Uterus (tissue), 4 donors: ENCODE results near the gene GFOD2. TPM values are rescaled to one million over a fixed set of nuclear protein-coding genes. Genes with fewer than 3 reads are reported as not detected.
"Not testable (repeated sequence)": the region's sequence is repeated elsewhere in the genome, so short reads cannot be mapped to it uniquely, and the experiment has no call there.

ENCODE experiments used
- DNase-seq, 2 donors: peaks; one replicate each; pipeline ENCODE4 v3.0.0-alpha.2; 2019 to 2020
- H3K27ac ChIP-seq, 2 donors: fragments of 200-600 bp; sonication (generic); 1 replicate in 1 of 2; 2 replicates in 1 of 2; pipeline ENCODE4 v1.5.1; 2016 to 2018
- H3K27me3 ChIP-seq, 2 donors: fragments of 200-600 bp; sonication (generic); one replicate each; pipeline ENCODE4 v1.5.1; 2018 to 2019; ENCODE audit warnings: control low read depth in 1 of 2
- H3K36me3 ChIP-seq, 2 donors: fragments of 200-600 bp; sonication (generic); one replicate each; pipeline ENCODE4 v1.5.1; 2019; ENCODE audit warnings: control low read depth in 1 of 2
- H3K4me1 ChIP-seq, 2 donors: fragments of 200-600 bp; sonication (generic); one replicate each; pipeline ENCODE4 v1.5.1; 2018 to 2019; ENCODE audit warnings: control low read depth in 1 of 2
- H3K4me3 ChIP-seq, 2 donors: fragments of 200-600 bp; sonication (generic); 1 replicate in 1 of 2; 2 replicates in 1 of 2; pipeline ENCODE4 v1.5.1; 2018 to 2019; ENCODE audit warnings: mild to moderate bottlenecking in 1 of 2
- H3K9me3 ChIP-seq, 2 donors: fragments of 200-600 bp; sonication (generic); one replicate each; pipeline ENCODE4 v1.5.1; 2019; ENCODE audit warnings: control low read depth in 1 of 2
- POLR2A ChIP-seq, 2 donors: fragments of 450-650 bp; IDR thresholded peaks; one replicate each; pipeline ENCODE4 v1.6.1; 2016; ENCODE audit warnings: antibody characterized with exemption in 2 of 2, mild to moderate bottlenecking in 1 of 2, moderate library complexity in 1 of 2
- intact Hi-C: fragments of 100-400 bp; cut with DNase I; formaldehyde crosslinking; loops from one replicate; pipeline ENCODE4 v1.15.1; 2023; ENCODE audit warnings: low total_unique reads
- total RNA-seq, 4 donors: library from RNA; depleted of rRNA in 3 of 4; stranded (reverse); fragments of >200 nt in 3 of 4; gene quantifications; one replicate each; pipeline versions ENCODE4 v1.1.0 to v1.2.4, GENCODE V29; 2014 to 2023
- TF ChIP-seq, protein P1 (sequence below), 4 experiments: fragments of 200-600 bp in 2 of 4; fragments of 450-650 bp in 2 of 4; sonication (generic) in 2 of 4; IDR thresholded peaks; one replicate each; pipeline ENCODE4 v1.5.1; 2016 to 2019; ENCODE audit warnings: antibody characterized with exemption in 4 of 4, mild to moderate bottlenecking in 2 of 4, moderate library complexity in 1 of 4
- donor health status: DM: yes; HTN: yes; CAD: no.

Gene GFOD2
- total RNA-seq, 4 donors from 2014 or later: 11.0 to 28.5 (median 26.3) TPM

- Histone ChIP-seq H3K27ac (no peak overlapping the region), H3K4me3 (no peak overlapping the region), H3K27me3 (no peaks in the 10 kb centered on the region), H3K36me3 (no peaks in the 10 kb centered on the region), H3K4me1 (peaks cover 0 to 4% of the 10 kb centered on the region in 2 donors), H3K9me3 (no peaks in the 10 kb centered on the region)
- no peak for DNase-seq
- intact Hi-C loops: no loop called here
- TF ChIP-seq, protein P1, sequence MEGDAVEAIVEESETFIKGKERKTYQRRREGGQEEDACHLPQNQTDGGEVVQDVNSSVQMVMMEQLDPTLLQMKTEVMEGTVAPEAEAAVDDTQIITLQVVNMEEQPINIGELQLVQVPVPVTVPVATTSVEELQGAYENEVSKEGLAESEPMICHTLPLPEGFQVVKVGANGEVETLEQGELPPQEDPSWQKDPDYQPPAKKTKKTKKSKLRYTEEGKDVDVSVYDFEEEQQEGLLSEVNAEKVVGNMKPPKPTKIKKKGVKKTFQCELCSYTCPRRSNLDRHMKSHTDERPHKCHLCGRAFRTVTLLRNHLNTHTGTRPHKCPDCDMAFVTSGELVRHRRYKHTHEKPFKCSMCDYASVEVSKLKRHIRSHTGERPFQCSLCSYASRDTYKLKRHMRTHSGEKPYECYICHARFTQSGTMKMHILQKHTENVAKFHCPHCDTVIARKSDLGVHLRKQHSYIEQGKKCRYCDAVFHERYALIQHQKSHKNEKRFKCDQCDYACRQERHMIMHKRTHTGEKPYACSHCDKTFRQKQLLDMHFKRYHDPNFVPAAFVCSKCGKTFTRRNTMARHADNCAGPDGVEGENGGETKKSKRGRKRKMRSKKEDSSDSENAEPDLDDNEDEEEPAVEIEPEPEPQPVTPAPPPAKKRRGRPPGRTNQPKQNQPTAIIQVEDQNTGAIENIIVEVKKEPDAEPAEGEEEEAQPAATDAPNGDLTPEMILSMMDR (IDR thresholded peaks at IDR 0.05): no peak
- TF ChIP-seq POLR2A (IDR thresholded peaks at IDR 0.05): no peak
Measured at GRCh38 chr16:67701420-67701819, 17.7 kb downstream of the GFOD2 start.

DNA sequence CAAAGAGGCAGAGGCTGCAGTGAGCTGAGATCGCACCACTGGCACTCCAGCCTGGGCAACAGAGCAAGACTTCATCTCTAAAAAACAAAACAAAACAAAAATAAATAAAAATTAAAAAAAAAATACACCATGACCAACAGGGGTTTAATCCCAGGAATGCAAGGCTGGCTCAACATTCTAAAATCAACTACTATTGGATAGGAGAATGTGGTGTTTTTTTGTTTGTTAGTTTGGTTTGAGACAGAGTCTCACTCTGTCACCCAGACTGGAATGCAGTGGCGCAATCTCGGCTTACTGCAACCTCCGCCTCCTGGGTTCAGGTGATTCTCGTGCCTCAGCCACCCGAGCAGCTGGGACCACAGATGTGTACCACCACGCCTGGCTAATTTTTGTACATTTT lies 19.9 kb downstream of the GFOD2 start:
- no peak overlapping the region for H3K27ac ChIP-seq
- H3K27me3 ChIP-seq: no peaks in the 10 kb centered on the region
- no peaks in the 10 kb centered on the region for H3K36me3 ChIP-seq
- H3K4me1 ChIP-seq: no peaks in the 10 kb centered on the region
- no peak overlapping the region for H3K4me3 ChIP-seq
- H3K9me3 ChIP-seq: no peaks in the 10 kb centered on the region
- intact Hi-C loops: no loop called here
- TF ChIP-seq, protein P1 (IDR thresholded peaks at IDR 0.05): no peak
- no peak for TF ChIP-seq POLR2A (IDR thresholded peaks at IDR 0.05)
- DNase-seq: no peak

DNA sequence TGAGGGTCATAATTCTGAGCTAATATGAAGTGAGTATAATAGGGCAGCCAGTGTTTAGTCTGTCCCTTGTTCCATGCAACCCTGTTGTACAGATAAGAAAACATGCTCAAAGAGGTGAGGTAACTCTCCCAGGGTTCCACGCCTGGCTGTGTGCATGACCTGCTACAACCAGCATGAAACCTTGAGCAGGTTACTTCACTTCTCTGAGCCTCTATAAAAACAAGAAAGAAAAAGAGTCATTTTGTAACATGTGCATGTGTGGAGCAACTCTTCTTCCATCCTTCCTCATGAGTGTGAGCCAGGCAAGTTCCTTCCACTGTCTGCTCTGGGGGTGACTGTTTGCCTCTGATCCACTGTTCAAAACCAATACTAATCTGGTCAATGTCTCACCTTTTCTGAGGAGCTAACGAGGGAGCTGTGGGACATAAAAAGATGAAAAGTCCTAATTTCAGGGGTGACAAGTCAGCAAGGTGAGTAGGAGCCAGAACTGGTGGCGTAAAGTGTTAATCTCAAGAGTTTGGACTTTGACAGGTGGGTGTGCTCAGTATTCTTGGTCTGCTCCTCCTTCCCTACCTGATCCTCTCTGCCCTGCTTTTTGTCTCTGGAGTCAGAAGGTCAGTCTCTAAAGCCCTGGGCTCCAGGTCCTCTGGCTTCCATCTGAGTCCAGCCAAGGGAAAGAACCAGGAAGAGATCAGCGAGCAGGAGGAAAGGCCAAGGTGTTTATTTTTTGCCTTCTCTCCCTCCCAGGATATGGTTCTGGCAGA lies 21.5 kb downstream of the GFOD2 start:
- Histone ChIP-seq H3K27ac (no peak overlapping the region), H3K4me3 (no peak overlapping the region), H3K4me1 (no peaks in the 10 kb centered on the region), H3K36me3 (no peaks in the 10 kb centered on the region), H3K27me3 (no peaks in the 10 kb centered on the region), H3K9me3 (no peaks in the 10 kb centered on the region)
- DNase-seq: no peak
- intact Hi-C loops: no loop called here
- TF ChIP-seq, protein P1 (IDR thresholded peaks at IDR 0.05): no peak
- TF ChIP-seq POLR2A (IDR thresholded peaks at IDR 0.05): no peak

DNA sequence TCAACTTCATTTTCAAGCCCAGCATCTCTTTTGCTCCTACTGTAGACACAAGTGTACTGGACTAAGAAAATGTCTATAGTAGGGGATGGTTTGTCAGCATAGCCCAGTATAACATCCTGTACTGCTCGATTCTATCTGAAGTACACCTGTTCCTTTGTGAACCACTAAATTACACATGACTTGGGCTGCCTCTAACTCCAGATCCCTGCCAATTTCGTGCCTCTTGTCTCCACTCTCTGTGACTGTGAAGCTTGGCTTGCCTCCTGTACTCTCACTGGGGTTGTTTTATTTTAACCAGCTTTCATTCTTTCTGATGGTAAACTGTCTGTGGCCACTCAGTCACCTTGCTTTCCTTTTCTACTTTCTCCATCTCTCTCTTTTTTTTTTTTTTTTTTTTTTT lies 24.5 kb downstream of the GFOD2 start:
- intact Hi-C loops: no loop called here
- H3K36me3 ChIP-seq: no peaks in the 10 kb centered on the region
- no peak for TF ChIP-seq POLR2A (IDR thresholded peaks at IDR 0.05)
- TF ChIP-seq, protein P1 (IDR thresholded peaks at IDR 0.05): no peak
- no peaks in the 10 kb centered on the region for H3K9me3 ChIP-seq
- H3K27me3 ChIP-seq: no peaks in the 10 kb centered on the region
- H3K4me3 ChIP-seq: no peak overlapping the region
- no peak for DNase-seq
- no peaks in the 10 kb centered on the region for H3K4me1 ChIP-seq
- no peak overlapping the region for H3K27ac ChIP-seq

- intact Hi-C loops, H3K27ac ChIP-seq, H3K27me3 ChIP-seq, H3K9me3 ChIP-seq, H3K36me3 ChIP-seq, DNase-seq, H3K4me3 ChIP-seq, H3K4me1 ChIP-seq: not testable (repeated sequence)
Measured at GRCh38 chr16:67693517-67694285, 25.4 kb downstream of the GFOD2 start.
